Heart left ventricle (tissue), 13 donors: Measurements from ENCODE around the gene ARHGEF7.

Source experiments
- POLR2A ChIP-seq, 2 donors: fragments of 450-650 bp; IDR thresholded peaks; one replicate each; pipeline ENCODE4 v1.6.1; 2017; ENCODE audit warnings: antibody characterized with exemption in 2 of 2, mild to moderate bottlenecking in 2 of 2, moderate library complexity in 2 of 2
- TF ChIP-seq, protein P1 (sequence below), 12 donors: fragments of 200-600 bp; sonication (generic) in 4 of 12; IDR thresholded peaks; one replicate each; pipeline versions ENCODE4 v1.5.0 to v1.8.0; 2018 to 2022; ENCODE audit warnings: antibody characterized with exemption in 12 of 12, mild to moderate bottlenecking in 5 of 12
- donor health status: ischemic (EF 13 %, LVEDD 7.1; RV severe dilation, severe dysfunction).
- donor health status: DM: no; HTN: yes; CAD: no.
- donor health status: DM: no; HTN: no; CAD: no.
- donor health status: ischemic (EF 25% LVEDD 6.9; RV normal size, moderate dysfunction).
- donor health status: ischemic (EF 25% LVEDD 5.7; RV mildly dilated, moderate dysfunction).
- donor health status: ischemic (EF 35%, LVEDD 5.7; RV mildly dilated, moderate dysfunction).
- donor health status: nonischemic (EF 11% LVEDD 7.7; RV severe dilation, severe dysfunction).
- donor health status: DM: yes; HTN: yes; CAD: no.
- donor health status: PGD.
- donor health status: ischemic (EF 29% LVEDD 5.4; RV normal size, mild dysfunction).
- donor health status: nonischemic (EF 23%, LVEDD 6.1; RV moderate dilation, normal function).

DNA sequence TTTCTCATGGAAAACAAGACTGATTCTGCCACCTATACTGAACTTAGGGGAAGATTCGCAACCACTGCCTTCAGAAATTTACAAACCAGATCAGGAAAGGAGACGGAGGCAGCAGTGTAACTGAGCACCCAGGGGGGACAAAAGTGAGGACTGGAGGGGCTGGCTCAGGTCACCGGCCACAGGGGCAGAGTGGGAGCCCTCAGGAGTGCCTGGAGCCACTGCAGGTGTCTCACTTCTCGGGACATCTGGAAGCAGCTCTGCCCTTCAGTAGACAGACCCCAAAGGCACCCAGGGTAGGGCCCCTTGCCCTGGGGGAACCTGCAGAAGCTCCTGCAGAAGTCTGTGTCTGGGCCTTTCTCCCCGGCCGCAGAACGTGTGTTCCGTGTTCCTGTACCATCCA is 5.8 kb downstream of the ARHGEF7 start:
- no peak for TF ChIP-seq POLR2A (IDR thresholded peaks at IDR 0.05)
- TF ChIP-seq, protein P1, sequence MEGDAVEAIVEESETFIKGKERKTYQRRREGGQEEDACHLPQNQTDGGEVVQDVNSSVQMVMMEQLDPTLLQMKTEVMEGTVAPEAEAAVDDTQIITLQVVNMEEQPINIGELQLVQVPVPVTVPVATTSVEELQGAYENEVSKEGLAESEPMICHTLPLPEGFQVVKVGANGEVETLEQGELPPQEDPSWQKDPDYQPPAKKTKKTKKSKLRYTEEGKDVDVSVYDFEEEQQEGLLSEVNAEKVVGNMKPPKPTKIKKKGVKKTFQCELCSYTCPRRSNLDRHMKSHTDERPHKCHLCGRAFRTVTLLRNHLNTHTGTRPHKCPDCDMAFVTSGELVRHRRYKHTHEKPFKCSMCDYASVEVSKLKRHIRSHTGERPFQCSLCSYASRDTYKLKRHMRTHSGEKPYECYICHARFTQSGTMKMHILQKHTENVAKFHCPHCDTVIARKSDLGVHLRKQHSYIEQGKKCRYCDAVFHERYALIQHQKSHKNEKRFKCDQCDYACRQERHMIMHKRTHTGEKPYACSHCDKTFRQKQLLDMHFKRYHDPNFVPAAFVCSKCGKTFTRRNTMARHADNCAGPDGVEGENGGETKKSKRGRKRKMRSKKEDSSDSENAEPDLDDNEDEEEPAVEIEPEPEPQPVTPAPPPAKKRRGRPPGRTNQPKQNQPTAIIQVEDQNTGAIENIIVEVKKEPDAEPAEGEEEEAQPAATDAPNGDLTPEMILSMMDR (IDR thresholded peaks at IDR 0.05) = no peak
